HCT116 (cell line): ENCODE data around the gene NPIPB2. TPM values are rescaled to one million over a fixed set of nuclear protein-coding genes. Genes with fewer than 3 reads are reported as not detected.

Source experiments
- ATAC-seq: fragments of 200-7000 bp; cut with Tn5 transposase; 2 replicates; pipeline ENCODE4 v1.9.1; 2020; ENCODE audit warnings: mild to moderate bottlenecking, moderate library complexity
- BruUV-seq: library from RNA; stranded (reverse); fragments of 400-500 nt; replicated peaks from 2 replicates; lab custom pipeline; 2021; lab: Mats Ljungman, UMichigan
- CTCF ChIA-PET: fragments of 300-600 bp; sonication (Branson Sonifier 250); formaldehyde crosslinking; loops from one replicate; lab custom pipeline; 2021; ENCODE audit warnings: antibody characterized with exemption; lab: Charles Lee
- POLR2A ChIA-PET: fragments of 300-600, 350-600 bp; sonication (Branson Sonifier 250); formaldehyde crosslinking; loops from one replicate; lab custom pipeline; 2021; ENCODE audit warnings: antibody characterized with exemption; lab: Charles Lee
- RAD21 ChIA-PET, 2 experiments: fragments of 300-600 bp; sonication (Branson Sonifier 250); formaldehyde crosslinking; loops; one replicate each; lab custom pipeline; 2023; ENCODE audit warnings: low total read pairs in 2 of 2; ENCODE audit not compliant: uncharacterized antibody in 2 of 2, unreplicated experiment in 2 of 2, low non-redundant PET in 1 of 2; lab: Charles Lee
- DNase-seq: peaks from one replicate; pipeline ENCODE4 v3.0.0-alpha.2; 2010; ENCODE audit warnings: low read depth, low spot score
- H2AFZ ChIP-seq: fragments of 200-600 bp; shearing (Covaris generic), sonication (generic); 2 replicates; pipeline ENCODE4 v1.6.1; 2017; ENCODE audit warnings: low read depth, mixed run types, mixed read lengths, antibody characterized with exemption, low read length; ENCODE audit not compliant: poor library complexity, severe bottlenecking
- H3K27ac ChIP-seq: 2 replicates; pipeline ENCODE4 v1.5.1; 2012; ENCODE audit warnings: low read depth, low read length
- H3K27me3 ChIP-seq: fragments of 200-600 bp; sonication (generic); 2 replicates; pipeline ENCODE4 v1.6.1; 2016; ENCODE audit warnings: mixed run types, low read length, mixed read lengths; ENCODE audit not compliant: insufficient read depth
- H3K36me3 ChIP-seq, 2 experiments: fragments of 200-500 bp in 1 of 2; fragments of 200-600 bp in 1 of 2; sonication (Bioruptor generic) in 1 of 2; sonication (generic) in 1 of 2; 2 replicates each; pipeline versions ENCODE4 v1.5.1 to v1.6.1; 2014 to 2016; ENCODE audit warnings: low read length in 2 of 2, inconsistent platforms in 1 of 2, mixed read lengths in 1 of 2, mixed run types in 1 of 2; ENCODE audit not compliant: insufficient read depth in 2 of 2, control insufficient read depth in 1 of 2
- H3K4me1 ChIP-seq, 2 experiments: fragments of 200-600 bp in 1 of 2; sonication (generic) in 1 of 2; 2 replicates each; pipeline versions ENCODE4 v1.5.1 to v1.6.1; 2012 to 2017; ENCODE audit warnings: low read length in 2 of 2, inconsistent platforms in 1 of 2, mild to moderate bottlenecking in 1 of 2, mixed read lengths in 1 of 2, mixed run types in 1 of 2, moderate library complexity in 1 of 2; ENCODE audit not compliant: insufficient read depth in 2 of 2, control insufficient read depth in 1 of 2
- H3K4me2 ChIP-seq: fragments of 200-600 bp; sonication (generic); 2 replicates; pipeline ENCODE4 v1.6.1; 2017; ENCODE audit warnings: mixed run types, low read length, mixed read lengths
- H3K4me3 ChIP-seq, 2 experiments: fragments of 200-600 bp in 1 of 2; sonication (generic) in 1 of 2; replicated peaks in 1 of 2; 2 replicates each; pipeline ENCODE4 v1.5.1; 2011 to 2016; ENCODE audit warnings: low read length in 2 of 2, control low read depth in 1 of 2, low read depth in 1 of 2, mild to moderate bottlenecking in 1 of 2, mixed read lengths in 1 of 2, mixed run types in 1 of 2
- H3K79me2 ChIP-seq: fragments of 200-600 bp; sonication (generic); 2 replicates; pipeline ENCODE4 v1.6.1; 2017; ENCODE audit warnings: mild to moderate bottlenecking, mixed run types, low read length, moderate library complexity, mixed read lengths; ENCODE audit not compliant: insufficient read depth
- H3K9ac ChIP-seq: fragments of 200-600 bp; sonication (generic); 2 replicates; pipeline ENCODE4 v1.6.1; 2016; ENCODE audit warnings: low read length, mixed read lengths
- H3K9me2 ChIP-seq: fragments of 200-600 bp; sonication (generic), shearing (Covaris generic); 2 replicates; pipeline ENCODE4 v1.6.1; 2017; ENCODE audit warnings: mixed run types, mild to moderate bottlenecking, moderate library complexity; ENCODE audit not compliant: insufficient read depth
- H3K9me3 ChIP-seq, 2 experiments: fragments of 200-500 bp in 1 of 2; fragments of 200-600 bp in 1 of 2; sonication (Bioruptor generic) in 1 of 2; sonication (generic) in 1 of 2; 2 replicates each; pipeline ENCODE4 v1.6.1; 2014 to 2017; ENCODE audit warnings: low read length in 2 of 2, mixed read lengths in 2 of 2, inconsistent platforms in 1 of 2, low read depth in 1 of 2, mild to moderate bottlenecking in 1 of 2, mixed run types in 1 of 2, moderate library complexity in 1 of 2; ENCODE audit not compliant: control insufficient read depth in 1 of 2, insufficient read depth in 1 of 2
- H4K20me1 ChIP-seq: fragments of 200-600 bp; sonication (generic), shearing (Covaris generic); 2 replicates; pipeline ENCODE4 v1.6.1; 2017; ENCODE audit warnings: mixed run types, mild to moderate bottlenecking, moderate library complexity; ENCODE audit not compliant: insufficient read depth
- EGR1 ChIP-seq: IDR thresholded peaks from 2 replicates; pipeline ENCODE4 v1.6.1; 2012; ENCODE audit warnings: low read depth
- intact Hi-C: fragments of 100-400 bp; cut with micrococcal nuclease; formaldehyde crosslinking; loops from 2 replicates; pipeline ENCODE4 v1.10.0; 2022
- total RNA-seq: library from RNA; stranded (reverse); gene quantifications from one replicate; pipeline ENCODE4 v1.2.1, GENCODE V29; 2021; ENCODE audit not compliant: unreplicated experiment
- TF ChIP-seq, protein P1 (sequence below): IDR thresholded peaks from 2 replicates; pipeline ENCODE4 v1.6.1; 2012; ENCODE audit warnings: low read depth
- TF ChIP-seq, protein P2 (sequence below), 3 experiments: fragments of 200-600 bp in 1 of 3; sonication (generic) in 1 of 3; IDR thresholded peaks in 2 of 3; conservative IDR thresholded peaks in 1 of 3; 2 replicates each; pipeline ENCODE4 v1.5.1; 2012 to 2017; ENCODE audit warnings: low read depth in 2 of 3, low read length in 2 of 3, antibody characterized with exemption in 1 of 3, borderline replicate concordance in 1 of 3, control low read depth in 1 of 3, mild to moderate bottlenecking in 1 of 3, mixed read lengths in 1 of 3, mixed run types in 1 of 3, moderate library complexity in 1 of 3; ENCODE audit not compliant: insufficient read depth in 1 of 3

Gene NPIPB2
- total RNA-seq, 1 experiment from 2014 or later = 10.7 TPM

- TF ChIP-seq, protein P1, sequence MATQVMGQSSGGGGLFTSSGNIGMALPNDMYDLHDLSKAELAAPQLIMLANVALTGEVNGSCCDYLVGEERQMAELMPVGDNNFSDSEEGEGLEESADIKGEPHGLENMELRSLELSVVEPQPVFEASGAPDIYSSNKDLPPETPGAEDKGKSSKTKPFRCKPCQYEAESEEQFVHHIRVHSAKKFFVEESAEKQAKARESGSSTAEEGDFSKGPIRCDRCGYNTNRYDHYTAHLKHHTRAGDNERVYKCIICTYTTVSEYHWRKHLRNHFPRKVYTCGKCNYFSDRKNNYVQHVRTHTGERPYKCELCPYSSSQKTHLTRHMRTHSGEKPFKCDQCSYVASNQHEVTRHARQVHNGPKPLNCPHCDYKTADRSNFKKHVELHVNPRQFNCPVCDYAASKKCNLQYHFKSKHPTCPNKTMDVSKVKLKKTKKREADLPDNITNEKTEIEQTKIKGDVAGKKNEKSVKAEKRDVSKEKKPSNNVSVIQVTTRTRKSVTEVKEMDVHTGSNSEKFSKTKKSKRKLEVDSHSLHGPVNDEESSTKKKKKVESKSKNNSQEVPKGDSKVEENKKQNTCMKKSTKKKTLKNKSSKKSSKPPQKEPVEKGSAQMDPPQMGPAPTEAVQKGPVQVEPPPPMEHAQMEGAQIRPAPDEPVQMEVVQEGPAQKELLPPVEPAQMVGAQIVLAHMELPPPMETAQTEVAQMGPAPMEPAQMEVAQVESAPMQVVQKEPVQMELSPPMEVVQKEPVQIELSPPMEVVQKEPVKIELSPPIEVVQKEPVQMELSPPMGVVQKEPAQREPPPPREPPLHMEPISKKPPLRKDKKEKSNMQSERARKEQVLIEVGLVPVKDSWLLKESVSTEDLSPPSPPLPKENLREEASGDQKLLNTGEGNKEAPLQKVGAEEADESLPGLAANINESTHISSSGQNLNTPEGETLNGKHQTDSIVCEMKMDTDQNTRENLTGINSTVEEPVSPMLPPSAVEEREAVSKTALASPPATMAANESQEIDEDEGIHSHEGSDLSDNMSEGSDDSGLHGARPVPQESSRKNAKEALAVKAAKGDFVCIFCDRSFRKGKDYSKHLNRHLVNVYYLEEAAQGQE = no peak
Measured at GRCh38 chr16:11980136-11980844, 38.4 kb upstream of the NPIPB2 start (continued).

GRCh38 chr16:11979013-11979672 lies 37.3 kb upstream of the NPIPB2 start:
- DNase-seq (no peak), ATAC-seq (no peak)
- intact Hi-C loops = loop anchor here (5.0 kb wide), 1 partner anchor 62 kb away; the partner anchor contains the start of gene GSPT1
- Histone ChIP-seq H3K27ac (no peak overlapping the region), H4K20me1 (no peaks in the 10 kb centered on the region), H3K9me2 (no peaks in the 10 kb centered on the region), H3K9ac (no peak overlapping the region), H2AFZ (no peak overlapping the region), H3K9me3 (no peaks in the 10 kb centered on the region), H3K4me3 (no peak overlapping the region), H3K36me3 (no peaks in the 10 kb centered on the region), H3K4me2 (no peak overlapping the region), H3K79me2 (peaks cover 9% of the 10 kb centered on the region; the same call in 1 of the 2 replicates), H3K4me1 (peaks cover 2 to 16% of the 10 kb centered on the region in 2 experiments; a peak in 3 of 4 replicates), H3K27me3 (no peaks in the 10 kb centered on the region)
- POLR2A ChIA-PET = interaction anchor here (0.6 to 1.0 kb wide), 2 partner anchors 16 to 67 kb away, joined by 3 to 4 read pairs; no protein-coding TSS in a partner anchor
- TF ChIP-seq EGR1 = no peak
- TF ChIP-seq, protein P2, sequence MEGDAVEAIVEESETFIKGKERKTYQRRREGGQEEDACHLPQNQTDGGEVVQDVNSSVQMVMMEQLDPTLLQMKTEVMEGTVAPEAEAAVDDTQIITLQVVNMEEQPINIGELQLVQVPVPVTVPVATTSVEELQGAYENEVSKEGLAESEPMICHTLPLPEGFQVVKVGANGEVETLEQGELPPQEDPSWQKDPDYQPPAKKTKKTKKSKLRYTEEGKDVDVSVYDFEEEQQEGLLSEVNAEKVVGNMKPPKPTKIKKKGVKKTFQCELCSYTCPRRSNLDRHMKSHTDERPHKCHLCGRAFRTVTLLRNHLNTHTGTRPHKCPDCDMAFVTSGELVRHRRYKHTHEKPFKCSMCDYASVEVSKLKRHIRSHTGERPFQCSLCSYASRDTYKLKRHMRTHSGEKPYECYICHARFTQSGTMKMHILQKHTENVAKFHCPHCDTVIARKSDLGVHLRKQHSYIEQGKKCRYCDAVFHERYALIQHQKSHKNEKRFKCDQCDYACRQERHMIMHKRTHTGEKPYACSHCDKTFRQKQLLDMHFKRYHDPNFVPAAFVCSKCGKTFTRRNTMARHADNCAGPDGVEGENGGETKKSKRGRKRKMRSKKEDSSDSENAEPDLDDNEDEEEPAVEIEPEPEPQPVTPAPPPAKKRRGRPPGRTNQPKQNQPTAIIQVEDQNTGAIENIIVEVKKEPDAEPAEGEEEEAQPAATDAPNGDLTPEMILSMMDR (IDR thresholded peaks at IDR 0.05 in 2 of 3, conservative IDR thresholded peaks at IDR 0.05 in 1 of 3; ENCODE audit: borderline replicate concordance in 1 of 3, insufficient read depth in 1 of 3, low read depth in 2 of 3, low read length in 2 of 3) = 0 out of 6 replicates have a peak, but pooled peaks of 1 of the 3 experiments have one; percentile 4
- CTCF ChIA-PET = no interaction called here
- RAD21 ChIA-PET = no interaction called here
- BruUV-seq = no TSS peak
